ENCODE results near the gene YKT6. TPM values are rescaled to one million over a fixed set of nuclear protein-coding genes. Genes with fewer than 3 reads are reported as not detected.

Gene YKT6
- polyA plus RNA-seq, 1 donor (not counting 4 experiments of a cell fraction or from before 2014, with no cell fraction given) = 148 TPM

GRCh38 chr7:44258423-44258760 lies 57.6 kb downstream of the YKT6 start:
- no peaks in the 10 kb centered on the region for H4K20me1 ChIP-seq (ENCODE audit: control insufficient read depth, extremely low read depth, insufficient read depth, low read length)
- no peaks in the 10 kb centered on the region for H3K27me3 ChIP-seq (ENCODE audit: control insufficient read depth, extremely low read depth, insufficient read depth, low read length)
- peak overlapping the region in 1 of 3 experiments; percentile 13 for H3K4me3 ChIP-seq (ENCODE audit: control insufficient read depth in 2 of 3, extremely low read depth in 1 of 3, insufficient read depth in 2 of 3, low read depth in 1 of 3, low read length in 3 of 3)
- no peaks in the 10 kb centered on the region for H3K79me2 ChIP-seq (ENCODE audit: control insufficient read depth, insufficient read depth, low read length)
- DNase-seq (ENCODE audit: low read depth, low spot score) (no peak), FAIRE-seq (no peak)
- H3K4me1 ChIP-seq (ENCODE audit: control insufficient read depth, extremely low read depth, insufficient read depth, low read length) = peaks cover 49% of the 10 kb centered on the region
- H3K9me1 ChIP-seq (ENCODE audit: control insufficient read depth, extremely low read depth, insufficient read depth, low read length) = peaks cover 3% of the 10 kb centered on the region
- H3K27ac ChIP-seq (ENCODE audit: control insufficient read depth, insufficient read depth, low read length) = no peak overlapping the region
- H3K9ac ChIP-seq (ENCODE audit: control insufficient read depth, extremely low read depth, insufficient read depth, low read length) = no peak overlapping the region
- H2AFZ ChIP-seq (ENCODE audit: control insufficient read depth, low read length) = no peak overlapping the region
- H3K36me3 ChIP-seq (ENCODE audit: control insufficient read depth in 2 of 2, extremely low read depth in 1 of 2, insufficient read depth in 2 of 2, low read length in 2 of 2) = no peaks in the 10 kb centered on the region
- dilution Hi-C loops (cut with MboI; ENCODE audit: extremely low pct_ligation_motif_present, low sequenced_read_pairs) = no loop called here
- no peaks in the 10 kb centered on the region for H3K9me3 ChIP-seq (ENCODE audit: control insufficient read depth, low read depth, low read length)
- H3K4me2 ChIP-seq (ENCODE audit: control insufficient read depth, extremely low read depth, insufficient read depth, low read depth, low read length) = peak overlapping the region; percentile 46
- no peak for TF ChIP-seq EZH2 (IDR thresholded peaks at IDR 0.05; ENCODE audit: low read length)
- TF ChIP-seq, protein P1, sequence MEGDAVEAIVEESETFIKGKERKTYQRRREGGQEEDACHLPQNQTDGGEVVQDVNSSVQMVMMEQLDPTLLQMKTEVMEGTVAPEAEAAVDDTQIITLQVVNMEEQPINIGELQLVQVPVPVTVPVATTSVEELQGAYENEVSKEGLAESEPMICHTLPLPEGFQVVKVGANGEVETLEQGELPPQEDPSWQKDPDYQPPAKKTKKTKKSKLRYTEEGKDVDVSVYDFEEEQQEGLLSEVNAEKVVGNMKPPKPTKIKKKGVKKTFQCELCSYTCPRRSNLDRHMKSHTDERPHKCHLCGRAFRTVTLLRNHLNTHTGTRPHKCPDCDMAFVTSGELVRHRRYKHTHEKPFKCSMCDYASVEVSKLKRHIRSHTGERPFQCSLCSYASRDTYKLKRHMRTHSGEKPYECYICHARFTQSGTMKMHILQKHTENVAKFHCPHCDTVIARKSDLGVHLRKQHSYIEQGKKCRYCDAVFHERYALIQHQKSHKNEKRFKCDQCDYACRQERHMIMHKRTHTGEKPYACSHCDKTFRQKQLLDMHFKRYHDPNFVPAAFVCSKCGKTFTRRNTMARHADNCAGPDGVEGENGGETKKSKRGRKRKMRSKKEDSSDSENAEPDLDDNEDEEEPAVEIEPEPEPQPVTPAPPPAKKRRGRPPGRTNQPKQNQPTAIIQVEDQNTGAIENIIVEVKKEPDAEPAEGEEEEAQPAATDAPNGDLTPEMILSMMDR (optimal IDR thresholded peaks at IDR 0.05 in 1 of 3, IDR thresholded peaks at IDR 0.05 in 1 of 3, conservative IDR thresholded peaks at IDR 0.05 in 1 of 3; ENCODE audit: extremely low read depth in 1 of 3, insufficient read depth in 2 of 3, low read length in 3 of 3) = no peak

DNA sequence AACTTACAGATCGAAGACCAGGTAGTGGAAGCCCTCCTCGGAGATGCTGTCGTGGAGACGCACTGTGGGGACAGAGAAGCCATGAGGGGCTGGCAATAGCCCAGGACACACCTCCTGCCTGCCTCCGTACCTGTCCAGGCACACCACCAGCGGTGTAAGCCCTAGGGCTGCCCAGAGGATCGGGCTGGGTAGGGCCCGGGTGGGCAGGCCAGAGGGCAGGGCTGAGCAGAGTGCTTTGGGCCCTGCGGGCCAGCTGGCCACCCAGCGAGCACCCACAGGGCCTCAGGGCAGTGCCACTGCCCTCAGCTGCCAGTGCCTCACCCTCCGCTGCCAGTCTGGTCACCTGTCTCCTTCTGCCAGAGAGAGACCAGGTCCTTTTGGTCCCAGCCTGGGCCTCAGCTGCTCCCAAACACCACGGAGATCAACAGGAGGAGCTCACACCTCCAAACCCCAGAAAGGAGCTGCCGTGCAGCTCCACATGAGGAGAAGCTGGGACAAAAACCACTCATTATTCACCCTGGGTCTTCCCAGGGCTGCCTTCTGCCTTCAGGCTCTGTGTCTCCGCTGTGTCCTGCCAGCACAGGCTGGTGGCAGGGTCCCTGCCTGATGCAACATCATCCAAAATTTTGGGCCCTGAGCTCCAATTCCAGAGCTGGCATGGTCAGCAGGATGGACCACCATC lies 58.2 kb downstream of the YKT6 start:
- Histone ChIP-seq H2AFZ (ENCODE audit: control insufficient read depth, low read length) (peak overlapping the region; percentile 27), H4K20me1 (ENCODE audit: control insufficient read depth, extremely low read depth, insufficient read depth, low read length) (no peaks in the 10 kb centered on the region), H3K4me2 (ENCODE audit: control insufficient read depth, extremely low read depth, insufficient read depth, low read depth, low read length) (peak overlapping the region; percentile 46), H3K4me3 (ENCODE audit: control insufficient read depth in 2 of 3, extremely low read depth in 1 of 3, insufficient read depth in 2 of 3, low read depth in 1 of 3, low read length in 3 of 3) (no peak overlapping the region), H3K9me3 (ENCODE audit: control insufficient read depth, low read depth, low read length) (no peaks in the 10 kb centered on the region), H3K79me2 (ENCODE audit: control insufficient read depth, insufficient read depth, low read length) (no peaks in the 10 kb centered on the region), H3K27ac (ENCODE audit: control insufficient read depth, insufficient read depth, low read length) (peak overlapping the region; percentile 11), H3K4me1 (ENCODE audit: control insufficient read depth, extremely low read depth, insufficient read depth, low read length) (peaks cover 55% of the 10 kb centered on the region), H3K9me1 (ENCODE audit: control insufficient read depth, extremely low read depth, insufficient read depth, low read length) (peaks cover 3% of the 10 kb centered on the region), H3K9ac (ENCODE audit: control insufficient read depth, extremely low read depth, insufficient read depth, low read length) (peak overlapping the region; percentile 18), H3K27me3 (ENCODE audit: control insufficient read depth, extremely low read depth, insufficient read depth, low read length) (no peaks in the 10 kb centered on the region), H3K36me3 (ENCODE audit: control insufficient read depth in 2 of 2, extremely low read depth in 1 of 2, insufficient read depth in 2 of 2, low read length in 2 of 2) (no peaks in the 10 kb centered on the region)
- dilution Hi-C loops (cut with MboI; ENCODE audit: extremely low pct_ligation_motif_present, low sequenced_read_pairs) = no loop called here
- DNase-seq (ENCODE audit: low read depth, low spot score) (no peak), FAIRE-seq (no peak)
- no peak for TF ChIP-seq EZH2 (IDR thresholded peaks at IDR 0.05; ENCODE audit: low read length)
- TF ChIP-seq, protein P1 (optimal IDR thresholded peaks at IDR 0.05 in 1 of 3, IDR thresholded peaks at IDR 0.05 in 1 of 3, conservative IDR thresholded peaks at IDR 0.05 in 1 of 3; ENCODE audit: extremely low read depth in 1 of 3, insufficient read depth in 2 of 3, low read length in 3 of 3) = no peak

Data from keratinocyte (primary cell).